Hematopoietic multipotent progenitor cell treated with erythropoietin and hydrocortisone succinate and interleukin-3 and kit ligand, for 8 days (in vitro differentiated cells): Measurements from ENCODE around the gene LRIT1.
"Not testable (repeated sequence)": the region's sequence is repeated elsewhere in the genome, so short reads cannot be mapped to it uniquely, and the experiment has no call there.

Experiments
- DNase-seq: peaks from one replicate; pipeline ENCODE4 v3.0.0-alpha.2; 2015

Gene LRIT1, protein sequence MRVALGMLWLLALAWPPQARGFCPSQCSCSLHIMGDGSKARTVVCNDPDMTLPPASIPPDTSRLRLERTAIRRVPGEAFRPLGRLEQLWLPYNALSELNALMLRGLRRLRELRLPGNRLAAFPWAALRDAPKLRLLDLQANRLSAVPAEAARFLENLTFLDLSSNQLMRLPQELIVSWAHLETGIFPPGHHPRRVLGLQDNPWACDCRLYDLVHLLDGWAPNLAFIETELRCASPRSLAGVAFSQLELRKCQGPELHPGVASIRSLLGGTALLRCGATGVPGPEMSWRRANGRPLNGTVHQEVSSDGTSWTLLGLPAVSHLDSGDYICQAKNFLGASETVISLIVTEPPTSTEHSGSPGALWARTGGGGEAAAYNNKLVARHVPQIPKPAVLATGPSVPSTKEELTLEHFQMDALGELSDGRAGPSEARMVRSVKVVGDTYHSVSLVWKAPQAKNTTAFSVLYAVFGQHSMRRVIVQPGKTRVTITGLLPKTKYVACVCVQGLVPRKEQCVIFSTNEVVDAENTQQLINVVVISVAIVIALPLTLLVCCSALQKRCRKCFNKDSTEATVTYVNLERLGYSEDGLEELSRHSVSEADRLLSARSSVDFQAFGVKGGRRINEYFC

DNA sequence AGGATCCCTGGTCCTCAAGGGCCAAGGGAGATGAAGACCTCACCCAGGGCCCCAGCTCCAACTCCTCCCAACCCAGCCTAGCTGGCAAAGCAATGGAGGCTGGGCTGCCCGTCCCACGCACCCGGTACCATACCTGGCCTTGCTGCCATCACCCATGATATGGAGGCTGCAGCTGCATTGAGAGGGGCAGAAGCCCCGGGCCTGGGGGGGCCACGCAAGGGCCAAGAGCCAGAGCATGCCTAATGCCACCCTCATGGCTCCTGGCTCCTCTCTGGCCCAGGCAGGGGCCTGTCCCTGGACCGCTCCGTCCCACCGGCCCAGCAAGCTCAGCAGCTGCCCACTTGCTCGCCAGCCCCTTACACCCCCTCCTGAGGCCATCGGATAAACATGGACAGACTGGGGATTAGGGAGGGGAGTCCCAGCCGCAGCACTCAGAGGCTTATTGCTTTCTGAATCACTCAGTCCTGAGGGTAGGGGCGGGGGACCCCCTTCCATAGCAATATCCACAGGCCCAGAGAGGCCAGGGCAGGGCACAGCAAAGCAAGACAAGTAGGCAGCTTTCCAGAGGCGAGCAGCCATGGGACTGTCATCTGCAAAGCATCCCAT is at the start of gene LRIT1:
LRIT1 (minus strand) TSS at position 362 of the 606 bp plus-strand sequence; CDS start at position 255, 107 bp downstream.
- DNase-seq, result no peak

DNA sequence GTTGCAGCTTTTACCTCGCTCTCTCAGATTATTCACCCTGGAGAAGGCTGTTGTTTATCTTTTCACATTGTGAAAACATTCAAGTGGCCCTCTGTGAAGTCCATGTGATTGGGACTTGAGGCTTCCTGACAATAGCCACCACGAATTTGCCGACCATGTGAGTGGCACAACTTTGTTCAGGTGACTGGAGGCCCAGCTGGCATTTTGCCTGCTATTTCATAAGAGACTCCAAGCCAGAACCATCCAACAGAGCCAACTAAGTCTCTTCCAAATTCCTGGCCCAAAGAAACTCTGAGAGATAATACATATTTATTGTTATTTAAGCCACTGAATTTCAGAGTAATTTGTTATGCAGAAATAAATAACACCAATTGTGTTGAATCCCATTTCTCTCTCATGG is 48.9 kb upstream of the LRIT1 start:
- no peak for DNase-seq

DNA sequence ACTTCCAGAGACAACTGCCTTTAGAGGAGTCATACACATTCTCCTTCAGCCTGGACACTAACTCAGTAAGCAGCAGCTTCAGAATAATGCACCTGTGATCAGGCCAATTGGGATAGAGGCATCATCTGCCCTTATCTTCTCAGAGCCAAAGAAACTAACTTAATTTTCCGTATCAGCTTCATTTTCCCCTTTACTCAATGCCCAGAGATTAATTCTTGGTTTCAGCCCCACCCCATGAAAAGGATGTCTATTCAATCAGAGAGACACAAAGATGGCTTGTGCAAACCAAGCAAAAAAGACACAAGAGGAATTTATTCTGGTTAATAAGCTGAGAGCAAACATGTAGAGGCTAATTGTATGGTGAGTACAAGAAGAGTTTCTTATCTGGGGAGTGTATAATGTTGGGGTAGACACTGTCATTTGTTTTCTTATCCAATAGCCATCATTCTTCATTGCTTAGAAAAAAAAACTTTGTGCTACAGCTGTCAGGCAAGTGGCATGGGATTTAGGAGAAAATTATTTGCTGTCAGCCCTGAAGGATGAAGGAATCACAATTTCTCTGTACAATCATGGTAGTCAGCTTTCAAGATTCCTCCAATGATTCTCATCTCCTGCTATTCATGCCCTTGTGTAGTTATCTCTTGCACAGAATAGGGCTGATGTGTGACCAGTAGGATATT is 48.3 kb upstream of the LRIT1 start:
- no peak for DNase-seq

DNA sequence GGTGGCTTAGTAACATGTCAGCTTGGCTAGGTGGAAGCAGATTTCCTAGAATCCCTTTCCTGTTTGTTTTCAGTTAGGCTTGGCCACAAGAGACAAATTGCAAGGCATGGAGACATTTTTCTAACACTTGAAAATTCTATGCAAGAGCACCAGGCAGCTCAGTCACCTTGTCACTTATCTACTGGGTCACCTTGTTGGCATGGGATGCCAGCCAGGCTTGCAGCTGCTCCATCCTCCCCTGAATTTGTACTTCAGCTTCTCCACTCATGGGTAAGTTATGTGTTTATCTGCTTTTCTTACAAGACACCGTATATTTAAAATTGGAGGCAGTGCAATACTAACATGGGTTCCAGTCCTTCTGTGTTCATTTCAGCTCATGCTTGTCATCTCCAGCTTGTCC is 46.8 kb upstream of the LRIT1 start:
- no peak for DNase-seq

DNA sequence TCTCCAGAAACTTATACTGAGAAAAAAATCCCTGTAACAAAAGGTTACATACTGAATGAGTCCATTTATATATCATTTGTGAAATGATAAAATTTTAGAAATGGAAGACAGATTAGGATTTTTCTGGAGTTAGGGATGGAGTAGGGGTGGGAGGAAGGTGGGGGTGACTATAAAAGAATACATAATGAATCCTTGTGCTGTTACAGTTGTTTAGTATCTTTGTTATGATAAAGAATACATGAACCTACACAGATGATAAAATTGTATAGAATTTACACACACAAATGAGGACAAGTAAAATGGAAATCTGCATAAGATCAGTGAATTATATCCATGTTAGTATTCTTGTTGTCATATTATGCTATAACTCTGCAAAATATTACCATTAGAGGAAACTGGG is 45.3 kb upstream of the LRIT1 start:
- DNase-seq, result no peak

- not testable (repeated sequence) for DNase-seq
Measured at GRCh38 chr10:84279876-84280475, 38.6 kb upstream of the LRIT1 start.

DNA sequence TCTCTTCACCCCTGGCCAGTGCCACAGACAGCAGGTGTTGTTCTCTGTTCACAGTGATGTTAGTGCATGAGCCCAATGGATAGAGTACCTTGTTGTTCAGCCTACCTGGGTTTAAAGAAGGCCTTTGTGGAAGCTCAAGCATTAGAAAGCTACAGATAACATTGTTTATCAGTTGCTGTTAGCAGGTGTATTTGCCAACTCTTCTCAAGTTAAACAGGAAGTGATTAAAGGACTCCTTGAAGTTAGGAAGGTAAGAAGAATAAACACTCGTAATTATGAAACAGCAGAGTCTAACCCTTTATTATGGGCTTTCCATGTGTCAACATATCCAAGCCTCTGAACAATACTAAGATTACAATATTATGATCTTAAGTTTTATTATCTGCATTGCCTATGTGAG is 29.4 kb upstream of the LRIT1 start:
- DNase-seq, result no peak

DNA sequence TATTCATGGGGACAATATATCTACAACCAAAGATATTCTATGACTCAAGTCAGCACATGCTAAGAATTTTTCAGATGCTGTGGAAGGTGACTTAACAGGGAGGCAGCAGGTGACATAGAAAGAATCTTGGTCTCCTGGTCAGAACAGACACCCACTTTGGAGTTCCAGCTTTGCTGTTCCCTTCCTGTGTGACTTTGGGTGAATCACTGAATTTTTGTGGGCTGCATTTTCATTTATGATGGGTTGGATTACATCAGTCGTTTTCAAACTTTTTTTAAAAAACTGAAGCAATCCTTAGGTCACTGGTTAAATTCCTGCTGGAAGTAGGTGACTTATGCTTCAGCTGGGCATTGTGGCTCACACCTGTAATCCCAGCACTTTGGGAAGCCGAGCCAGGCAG is 28.4 kb upstream of the LRIT1 start:
- DNase-seq, result no peak

DNA sequence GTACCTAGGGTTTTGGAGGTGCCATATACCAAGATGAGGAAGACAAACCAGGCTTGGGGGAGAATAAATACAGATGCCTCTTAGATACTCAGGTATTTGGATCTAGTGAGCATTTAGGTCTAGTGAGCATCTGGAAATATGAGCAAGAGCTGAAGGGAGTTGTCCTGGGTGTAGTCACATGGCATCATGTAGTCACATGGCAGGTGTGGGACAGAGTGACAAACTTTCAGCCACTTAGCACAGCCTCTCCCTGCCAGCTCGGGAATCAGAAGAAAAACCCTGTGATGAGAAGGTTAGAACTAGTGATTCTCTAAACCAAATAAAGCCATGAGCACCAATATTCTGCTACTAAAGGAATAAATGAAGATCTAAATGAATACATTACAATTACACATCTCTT is 27.8 kb upstream of the LRIT1 start:
- DNase-seq, result no peak

DNA sequence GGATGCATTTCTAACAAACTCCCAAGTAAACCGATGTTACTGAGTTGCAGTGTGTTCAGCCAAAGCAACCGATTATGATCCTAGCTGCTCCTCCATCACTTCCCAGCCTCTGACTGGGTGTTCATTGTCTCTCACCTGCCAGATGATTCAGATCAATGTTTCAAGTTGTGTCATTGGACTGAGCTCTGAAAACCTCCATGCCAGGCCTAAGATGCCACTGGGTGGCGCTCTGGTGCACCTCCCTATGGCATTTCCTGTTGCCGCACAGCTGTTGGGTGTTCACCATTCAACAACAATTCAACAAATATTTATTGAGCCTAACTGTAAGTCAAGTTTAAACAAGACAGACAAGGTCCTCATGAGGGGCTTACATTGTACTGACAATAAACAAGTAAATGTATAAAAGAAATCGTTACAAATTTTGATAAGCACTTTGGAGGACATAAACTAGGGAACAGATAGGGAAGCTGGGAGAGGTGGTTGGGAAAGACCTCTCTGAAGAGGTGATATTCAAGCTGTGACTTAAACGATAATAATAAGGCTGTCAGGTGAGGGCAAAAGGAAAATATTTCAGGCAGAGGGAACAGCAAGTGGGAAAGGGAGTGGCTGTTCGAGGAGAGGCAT is 26.3 kb upstream of the LRIT1 start:
- peak; percentile 34 for DNase-seq

GRCh38 chr10:84265418-84265817 is 24.1 kb upstream of the LRIT1 start:
- DNase-seq, result no peak

- DNase-seq, result peak; percentile 50
Measured at GRCh38 chr10:84264611-84265141, 23.3 kb upstream of the LRIT1 start.

DNA sequence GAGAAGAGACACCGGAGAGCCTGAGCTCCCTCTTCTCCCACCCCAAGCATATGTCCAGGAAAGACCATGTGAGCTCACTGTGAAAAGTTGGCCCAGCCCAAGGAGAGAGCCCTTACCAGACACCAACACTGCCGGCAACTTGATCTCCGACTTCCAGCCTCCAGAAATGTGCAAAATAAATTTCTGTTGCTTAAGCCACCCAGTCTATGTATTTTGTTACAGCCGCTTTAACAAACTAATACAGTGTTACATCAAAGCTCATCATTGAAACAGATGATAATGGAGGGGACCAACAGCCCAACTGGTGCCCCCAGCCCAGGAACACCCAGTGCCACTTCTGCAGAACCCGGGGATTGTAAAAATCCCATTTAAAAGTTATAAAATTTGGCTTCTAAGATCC is 22.4 kb upstream of the LRIT1 start:
- no peak for DNase-seq

- no peak for DNase-seq
Measured at GRCh38 chr10:84262190-84262956, 21.0 kb upstream of the LRIT1 start.

DNA sequence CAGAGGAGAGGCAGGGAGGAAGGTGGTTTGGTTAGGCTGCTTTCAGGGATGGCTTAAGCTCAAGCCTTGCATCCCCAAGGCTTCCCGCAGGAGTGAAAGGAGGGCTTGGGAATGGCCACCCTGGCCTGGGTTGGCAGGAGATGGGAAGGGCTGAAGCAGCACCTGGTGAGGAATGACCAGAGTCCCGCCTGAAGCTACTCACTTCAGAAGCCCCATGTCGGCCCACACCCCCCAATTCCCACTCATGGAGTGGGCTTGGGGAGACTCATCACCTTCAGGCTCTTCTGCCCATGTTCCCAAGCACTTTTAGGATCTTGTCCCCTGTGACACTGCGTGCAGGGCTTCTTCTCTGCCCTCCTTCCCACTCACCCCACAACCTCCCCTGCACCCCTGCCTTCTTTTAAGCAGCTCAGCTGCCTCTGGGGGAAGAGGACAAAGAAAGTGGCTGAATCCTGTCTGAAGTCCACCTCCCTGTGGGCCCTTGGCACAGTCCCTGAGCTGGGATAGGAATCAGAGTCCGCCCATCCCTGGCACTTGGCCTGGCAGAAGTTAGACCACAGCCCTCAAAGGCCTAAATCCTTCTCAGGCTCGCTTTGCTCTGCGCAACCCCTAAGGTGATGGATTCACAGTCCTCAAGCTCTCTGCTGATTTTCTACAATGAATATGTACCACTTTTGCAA is 20.0 kb upstream of the LRIT1 start:
- no peak for DNase-seq

DNA sequence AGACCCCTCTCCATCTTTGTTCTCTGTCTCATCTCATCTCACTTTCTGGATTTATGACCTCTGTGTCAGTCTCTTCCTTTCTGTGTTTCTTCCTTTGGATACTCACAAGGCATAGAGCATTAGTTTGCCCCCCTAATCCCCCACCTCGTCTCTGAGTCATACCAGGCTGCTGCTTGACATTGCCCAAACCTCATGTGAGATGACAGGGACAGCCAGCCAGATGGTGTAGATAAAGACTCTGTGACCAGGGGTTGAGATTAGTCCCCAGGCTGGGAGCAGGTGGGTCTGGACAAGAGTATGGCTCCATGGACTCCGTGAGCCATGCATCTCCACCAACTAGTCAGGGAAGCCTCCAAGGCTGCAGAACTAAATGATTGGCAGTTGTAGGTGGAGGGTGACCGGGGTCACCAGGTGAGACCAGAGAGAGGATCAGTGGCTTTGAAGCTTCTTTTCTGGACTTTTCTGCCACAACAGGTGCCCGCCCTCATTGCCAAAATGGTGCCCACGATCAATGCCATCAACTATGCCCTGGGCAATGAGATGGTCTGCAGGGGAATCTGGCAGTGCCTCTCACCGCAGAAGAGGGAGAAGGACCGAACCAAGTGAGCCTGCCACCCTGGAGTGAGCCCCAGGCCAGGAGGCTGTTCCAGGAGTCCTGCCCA is 16.8 kb upstream of the LRIT1 start:
- no peak for DNase-seq

GRCh38 chr10:84257343-84258020 is 16.1 kb upstream of the LRIT1 start:
- DNase-seq, result no peak

DNA sequence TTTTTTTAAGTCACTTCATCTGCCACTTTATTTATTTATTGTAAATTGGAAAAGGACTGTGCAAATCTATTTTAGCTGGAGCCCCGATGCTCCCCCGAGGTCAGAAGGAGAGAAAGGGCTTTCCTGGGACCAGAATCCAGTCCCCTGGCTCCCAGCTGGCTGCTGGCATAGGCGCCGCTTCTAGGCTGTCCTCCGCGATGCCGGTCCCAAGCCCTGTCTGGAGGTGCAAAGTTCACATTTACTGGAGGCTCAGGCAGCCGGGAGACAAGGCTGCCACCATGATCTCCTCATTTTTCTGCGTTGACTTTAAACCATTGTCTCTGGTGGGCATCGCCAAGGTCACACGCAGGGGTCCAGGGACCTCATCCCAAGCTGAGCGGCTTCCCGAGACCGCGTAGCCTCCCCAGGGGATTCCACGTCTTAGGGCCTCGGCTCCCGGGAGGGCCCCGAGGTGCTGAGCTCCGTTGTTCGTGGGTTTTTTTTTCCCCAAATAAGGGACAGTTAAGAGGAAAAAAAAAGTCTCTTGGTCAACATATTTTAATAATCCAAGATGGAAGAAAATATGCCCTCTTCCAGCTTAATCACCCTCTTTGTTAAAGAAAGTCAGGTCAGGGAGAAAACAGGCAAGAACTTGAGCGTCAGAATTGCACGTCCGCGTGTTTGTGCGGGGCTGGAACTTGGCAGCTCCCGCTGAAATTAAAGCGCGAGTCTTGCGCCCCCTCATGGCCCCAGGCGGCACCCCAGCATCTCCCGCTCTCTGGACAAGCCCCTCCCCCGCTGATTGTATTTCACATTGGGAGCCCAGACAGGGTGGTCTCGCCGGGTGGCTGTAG is 15.4 kb upstream of the LRIT1 start:
- DNase-seq, result peak; percentile 40
